22Rv1 (cell line): ENCODE data around the gene CSTF3.
A peak's percentile ranks its signal among the peaks of the same experiment; 100 is the strongest.

ENCODE experiments used
- H3K27ac ChIP-seq: fragments of 450-650 bp; 2 replicates; pipeline ENCODE4 v1.5.1; 2017
- ZFX ChIP-seq: fragments of 450-650 bp; IDR thresholded peaks from 2 replicates; pipeline ENCODE4 v1.6.1; 2017; ENCODE audit warnings: antibody characterized with exemption, borderline replicate concordance
- TF ChIP-seq, protein P1 (sequence below): fragments of 450-650 bp; IDR thresholded peaks from 2 replicates; pipeline ENCODE4 v1.5.1; 2017; ENCODE audit warnings: mild to moderate bottlenecking

CSTF3 gene

DNA sequence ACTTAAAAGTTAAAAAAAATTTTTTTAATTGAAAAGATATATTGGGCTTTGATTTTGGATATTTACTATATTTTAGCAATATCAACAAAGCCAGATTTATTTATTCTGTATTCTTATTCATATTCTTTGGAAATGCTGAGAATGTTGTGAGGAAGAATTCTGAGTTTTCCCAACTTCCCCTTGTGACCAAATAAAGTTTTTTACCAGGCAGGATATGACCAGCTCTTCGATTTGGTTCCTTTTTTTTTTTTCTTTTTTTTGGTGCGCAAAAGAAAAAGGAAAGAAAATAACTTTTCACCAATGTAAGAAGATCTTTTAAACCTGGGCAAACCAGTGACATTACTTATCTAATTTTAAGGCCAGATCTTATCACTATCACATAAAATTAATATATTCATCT is 109.0 kb downstream of the CSTF3 start:
- no peak overlapping the region for H3K27ac ChIP-seq
- TF ChIP-seq, protein P1, sequence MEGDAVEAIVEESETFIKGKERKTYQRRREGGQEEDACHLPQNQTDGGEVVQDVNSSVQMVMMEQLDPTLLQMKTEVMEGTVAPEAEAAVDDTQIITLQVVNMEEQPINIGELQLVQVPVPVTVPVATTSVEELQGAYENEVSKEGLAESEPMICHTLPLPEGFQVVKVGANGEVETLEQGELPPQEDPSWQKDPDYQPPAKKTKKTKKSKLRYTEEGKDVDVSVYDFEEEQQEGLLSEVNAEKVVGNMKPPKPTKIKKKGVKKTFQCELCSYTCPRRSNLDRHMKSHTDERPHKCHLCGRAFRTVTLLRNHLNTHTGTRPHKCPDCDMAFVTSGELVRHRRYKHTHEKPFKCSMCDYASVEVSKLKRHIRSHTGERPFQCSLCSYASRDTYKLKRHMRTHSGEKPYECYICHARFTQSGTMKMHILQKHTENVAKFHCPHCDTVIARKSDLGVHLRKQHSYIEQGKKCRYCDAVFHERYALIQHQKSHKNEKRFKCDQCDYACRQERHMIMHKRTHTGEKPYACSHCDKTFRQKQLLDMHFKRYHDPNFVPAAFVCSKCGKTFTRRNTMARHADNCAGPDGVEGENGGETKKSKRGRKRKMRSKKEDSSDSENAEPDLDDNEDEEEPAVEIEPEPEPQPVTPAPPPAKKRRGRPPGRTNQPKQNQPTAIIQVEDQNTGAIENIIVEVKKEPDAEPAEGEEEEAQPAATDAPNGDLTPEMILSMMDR, result no peak
- TF ChIP-seq ZFX, result no peak

- H3K27ac ChIP-seq, result peak overlapping the region; percentile 79
These were observed 111.5 kb downstream of the CSTF3 start for GRCh38 chr11:33049565-33050408.

DNA sequence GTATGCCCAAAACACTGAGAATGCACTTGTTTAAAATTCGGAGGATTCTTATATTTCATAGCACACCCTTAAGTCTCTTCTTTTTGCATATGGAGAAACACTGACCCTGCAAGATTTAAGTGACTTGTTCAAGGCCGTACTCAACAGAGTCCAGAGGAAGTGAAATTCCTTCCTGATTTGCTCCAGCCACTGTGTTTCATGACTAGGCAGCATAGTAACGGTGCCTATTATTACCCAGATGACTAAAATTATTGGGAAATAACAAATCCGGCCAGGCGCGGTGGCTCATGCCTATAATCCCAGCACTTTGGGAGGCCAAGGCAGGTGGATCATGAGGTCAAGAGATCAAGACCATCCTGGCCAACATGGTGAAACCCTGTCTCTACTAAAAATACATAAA is 112.6 kb downstream of the CSTF3 start:
- H3K27ac ChIP-seq, result peak overlapping the region; percentile 79

DNA sequence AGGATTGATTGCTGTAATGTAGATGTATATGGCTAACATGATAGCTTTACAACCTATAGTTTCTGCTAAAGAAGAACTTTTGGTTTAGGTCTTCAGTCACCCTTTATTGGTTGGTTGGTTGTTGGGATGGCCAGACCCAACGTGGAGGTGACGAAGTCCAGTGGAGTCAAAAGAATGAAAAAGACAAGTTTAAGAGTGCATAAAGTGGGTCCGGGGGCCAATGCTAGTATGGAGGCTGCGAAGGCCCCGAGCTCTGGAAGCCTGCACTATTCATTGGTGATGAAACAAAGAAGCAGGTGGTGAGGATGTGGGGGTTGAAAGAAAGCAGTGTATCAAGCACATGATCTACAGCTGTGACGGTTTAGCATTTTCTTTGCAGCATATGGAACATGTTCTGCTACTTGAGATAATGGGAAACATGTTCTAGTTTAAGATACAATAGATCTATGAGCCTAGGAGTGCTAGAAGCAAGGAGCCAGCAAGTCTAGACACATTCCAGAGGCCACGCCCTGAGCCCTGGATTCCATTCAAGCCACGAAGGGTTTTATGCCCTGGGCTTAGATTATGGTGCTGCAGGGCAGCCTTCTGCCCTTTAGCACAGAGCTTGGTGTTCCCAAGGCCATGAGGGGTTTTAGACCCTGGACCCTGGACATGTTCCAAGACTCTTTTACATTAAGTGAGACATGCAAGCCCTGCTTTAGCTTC is 115.6 kb downstream of the CSTF3 start:
- H3K27ac ChIP-seq, result peak overlapping the region; percentile 50
- TF ChIP-seq ZFX, result no peak
- TF ChIP-seq, protein P1, result no peak

DNA sequence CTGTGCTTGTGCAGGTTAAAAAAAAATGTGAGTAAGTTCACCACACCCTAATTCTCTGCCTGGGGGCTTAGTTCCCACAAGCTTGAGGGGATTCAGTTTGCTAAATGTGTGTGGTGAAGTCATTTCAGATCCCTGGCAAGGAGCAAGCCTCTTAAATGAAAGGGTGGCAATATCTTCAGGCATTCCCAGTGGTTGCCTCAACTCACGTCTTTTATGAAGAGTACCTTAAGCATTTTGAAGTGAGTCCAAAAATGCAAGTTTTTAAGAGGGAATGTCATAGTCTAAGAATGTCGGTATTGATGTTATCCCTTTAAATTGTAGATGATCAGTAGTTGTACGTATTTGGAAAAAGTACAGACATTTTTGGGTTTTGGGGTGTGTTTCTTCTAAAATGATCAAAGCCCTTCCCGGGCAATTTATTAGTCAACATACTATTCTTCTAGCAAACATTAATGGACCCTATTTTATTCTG is 117.0 kb downstream of the CSTF3 start:
- no peak overlapping the region for H3K27ac ChIP-seq
- TF ChIP-seq ZFX, result no peak
- TF ChIP-seq, protein P1, result no peak

DNA sequence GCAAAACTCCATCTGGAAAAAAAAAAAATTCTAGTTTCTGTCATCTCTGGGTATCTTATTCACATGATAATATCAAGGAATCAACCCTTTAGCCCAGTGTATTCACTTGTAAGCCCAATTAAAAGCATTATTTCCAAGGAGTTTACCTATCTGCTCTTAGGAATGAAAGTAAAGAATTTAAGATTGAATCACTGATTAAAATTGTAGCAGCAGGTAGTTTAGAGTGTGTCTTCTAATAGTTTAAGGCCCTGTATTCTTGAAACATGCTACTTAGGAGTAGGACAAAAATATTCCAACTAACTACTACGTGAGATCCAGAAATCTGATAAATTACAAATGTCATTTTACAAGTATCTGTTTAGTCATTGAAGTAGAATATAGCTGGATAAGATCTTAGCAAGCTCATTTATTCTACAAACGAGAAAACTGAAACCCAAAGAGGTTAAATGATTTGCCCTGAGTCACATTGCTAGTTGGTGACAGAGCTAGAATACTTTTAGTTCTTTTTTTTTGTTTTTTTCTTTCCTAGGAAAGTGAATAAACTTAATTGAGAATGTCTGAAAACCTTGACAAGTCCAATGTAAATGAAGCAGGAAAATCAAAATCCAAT is 118.0 kb downstream of the CSTF3 start:
- TF ChIP-seq, protein P1, result no peak
- TF ChIP-seq ZFX, result no peak
- H3K27ac ChIP-seq, result no peak overlapping the region

GRCh38 chr11:33040862-33041453 is 120.3 kb downstream of the CSTF3 start:
- TF ChIP-seq, protein P1, result no peak
- TF ChIP-seq ZFX, result no peak
- no peak overlapping the region for H3K27ac ChIP-seq
